HL-60/S4 treated with phorbol 12-myristate 13-acetate at 8.2 ng/mL for 4 days and 3 days (cell line): ENCODE measurements around the gene WWC1.
"Not testable (repeated sequence)": the region's sequence is repeated elsewhere in the genome, so short reads cannot be mapped to it uniquely, and the experiment has no call there.

Source experiments
- in situ Hi-C: fragments of 300-500 bp; cut with MboI; formaldehyde crosslinking; loops from 2 replicates; pipeline ENCODE4 v1.15.0; 2022; ENCODE audit warnings: low sequenced_read_pairs

WWC1 gene

GRCh38 chr5:168434001-168434400 is 142.6 kb downstream of the WWC1 start:
- in situ Hi-C loops, result no loop called here

GRCh38 chr5:168434746-168435321 is 143.4 kb downstream of the WWC1 start:
- in situ Hi-C loops, result no loop called here

GRCh38 chr5:168435340-168435739 is 143.9 kb downstream of the WWC1 start:
- in situ Hi-C loops, result not testable (repeated sequence)

GRCh38 chr5:168438349-168438748 is 146.9 kb downstream of the WWC1 start:
- in situ Hi-C loops, result no loop called here

- in situ Hi-C loops, result no loop called here
Observed at GRCh38 chr5:168443533-168443932, 152.1 kb downstream of the WWC1 start.

- in situ Hi-C loops, result no loop called here
Observed at GRCh38 chr5:168443950-168444700, 152.7 kb downstream of the WWC1 start.

- in situ Hi-C loops, result no loop called here
Observed at GRCh38 chr5:168446983-168447619, 155.7 kb downstream of the WWC1 start.

- in situ Hi-C loops, result no loop called here
Observed at GRCh38 chr5:168447808-168448207, 156.4 kb downstream of the WWC1 start.

- in situ Hi-C loops, result no loop called here
Observed at GRCh38 chr5:168449166-168449565, 157.7 kb downstream of the WWC1 start.

GRCh38 chr5:168451565-168451964 is 160.1 kb downstream of the WWC1 start:
- in situ Hi-C loops, result no loop called here

GRCh38 chr5:168455201-168455600 is 163.8 kb downstream of the WWC1 start:
- in situ Hi-C loops, result no loop called here

- in situ Hi-C loops, result no loop called here
Observed at GRCh38 chr5:168457542-168457941, 166.1 kb downstream of the WWC1 start.

GRCh38 chr5:168460606-168461005 is 169.2 kb downstream of the WWC1 start:
- in situ Hi-C loops, result no loop called here

GRCh38 chr5:168463081-168463480 is 171.6 kb downstream of the WWC1 start:
- in situ Hi-C loops, result no loop called here

- in situ Hi-C loops, result no loop called here
Observed at GRCh38 chr5:168464214-168464613, 172.8 kb downstream of the WWC1 start.

- in situ Hi-C loops, result no loop called here
Observed at GRCh38 chr5:168464641-168465040, 173.2 kb downstream of the WWC1 start.

- in situ Hi-C loops, result no loop called here
Observed at GRCh38 chr5:168467755-168468330, 176.4 kb downstream of the WWC1 start.

GRCh38 chr5:168468836-168469235 is 177.4 kb downstream of the WWC1 start:
- in situ Hi-C loops, result no loop called here

- in situ Hi-C loops, result no loop called here
Observed at GRCh38 chr5:168469816-168470215, 178.4 kb downstream of the WWC1 start.

- in situ Hi-C loops, result no loop called here
Observed at GRCh38 chr5:168471785-168472184, 180.3 kb downstream of the WWC1 start.

- in situ Hi-C loops, result no loop called here
Observed at GRCh38 chr5:168472329-168472728, 180.9 kb downstream of the WWC1 start.

- in situ Hi-C loops, result no loop called here
Observed at GRCh38 chr5:168474319-168474718, 182.9 kb downstream of the WWC1 start.
